ENCODE measurements around the gene ABHD2.

Gene ABHD2

DNA sequence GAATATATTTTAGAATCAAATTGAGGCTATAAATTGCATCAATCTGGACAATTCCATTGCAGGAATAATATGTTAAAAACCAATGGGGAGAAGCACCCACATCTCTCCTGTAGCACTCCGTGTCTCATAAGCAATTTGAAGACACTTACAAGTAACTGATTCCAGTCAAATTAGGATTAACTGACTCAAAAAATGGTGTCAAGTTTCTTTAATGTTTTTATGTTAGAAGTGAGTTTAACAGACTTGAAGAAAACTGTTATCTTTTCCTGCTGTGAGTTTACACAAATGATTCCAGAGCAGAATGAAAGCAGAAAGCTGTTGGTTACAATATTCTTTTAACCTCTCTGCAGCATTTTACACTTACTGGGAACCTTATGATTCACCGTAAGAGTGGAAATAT, 109.9 kb downstream of the ABHD2 start:
- no peak overlapping the region for H3K27ac ChIP-seq (ENCODE audit: low read length)
- H3F3A ChIP-seq (ENCODE audit: insufficient read depth, low read length), result no peaks in the 10 kb centered on the region
- H3K9ac ChIP-seq (ENCODE audit: low read length), result no peak overlapping the region
- no peaks in the 10 kb centered on the region for H3K27me3 ChIP-seq (replicated peaks; ENCODE audit: insufficient read depth, low read length)
- no peak overlapping the region for H3K4me2 ChIP-seq (ENCODE audit: low read depth, low read length)
- no peaks in the 10 kb centered on the region for H4K20me1 ChIP-seq (ENCODE audit: insufficient read depth, low read length)
- H3K9me2 ChIP-seq (replicated peaks; ENCODE audit: insufficient read depth, low read length), result no peaks in the 10 kb centered on the region
- no peaks in the 10 kb centered on the region; the same call in none of the 2 replicates for H3K36me3 ChIP-seq (replicated peaks; ENCODE audit: insufficient read depth, low read length)
- H3K79me2 ChIP-seq (ENCODE audit: low read length), result no peaks in the 10 kb centered on the region
- TF ChIP-seq EZH2 (optimal IDR thresholded peaks at IDR 0.05; ENCODE audit: low read depth, low read length) (no peak), EZH2phosphoT487 (IDR thresholded peaks at IDR 0.05; ENCODE audit: low read length) (no peak)
- TF ChIP-seq, protein P1, sequence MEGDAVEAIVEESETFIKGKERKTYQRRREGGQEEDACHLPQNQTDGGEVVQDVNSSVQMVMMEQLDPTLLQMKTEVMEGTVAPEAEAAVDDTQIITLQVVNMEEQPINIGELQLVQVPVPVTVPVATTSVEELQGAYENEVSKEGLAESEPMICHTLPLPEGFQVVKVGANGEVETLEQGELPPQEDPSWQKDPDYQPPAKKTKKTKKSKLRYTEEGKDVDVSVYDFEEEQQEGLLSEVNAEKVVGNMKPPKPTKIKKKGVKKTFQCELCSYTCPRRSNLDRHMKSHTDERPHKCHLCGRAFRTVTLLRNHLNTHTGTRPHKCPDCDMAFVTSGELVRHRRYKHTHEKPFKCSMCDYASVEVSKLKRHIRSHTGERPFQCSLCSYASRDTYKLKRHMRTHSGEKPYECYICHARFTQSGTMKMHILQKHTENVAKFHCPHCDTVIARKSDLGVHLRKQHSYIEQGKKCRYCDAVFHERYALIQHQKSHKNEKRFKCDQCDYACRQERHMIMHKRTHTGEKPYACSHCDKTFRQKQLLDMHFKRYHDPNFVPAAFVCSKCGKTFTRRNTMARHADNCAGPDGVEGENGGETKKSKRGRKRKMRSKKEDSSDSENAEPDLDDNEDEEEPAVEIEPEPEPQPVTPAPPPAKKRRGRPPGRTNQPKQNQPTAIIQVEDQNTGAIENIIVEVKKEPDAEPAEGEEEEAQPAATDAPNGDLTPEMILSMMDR (IDR thresholded peaks at IDR 0.05; ENCODE audit: low read length), result no peak
- DNase-seq, result no peak
- H2AFZ ChIP-seq (ENCODE audit: low read length), result no peak overlapping the region
- no peaks in the 10 kb centered on the region for H3K9me3 ChIP-seq (replicated peaks; ENCODE audit: insufficient read depth, low read length)
- no peak overlapping the region for H3K4me3 ChIP-seq (ENCODE audit: low read length)
- H3K4me1 ChIP-seq (ENCODE audit: low read length), result no peaks in the 10 kb centered on the region

DNA sequence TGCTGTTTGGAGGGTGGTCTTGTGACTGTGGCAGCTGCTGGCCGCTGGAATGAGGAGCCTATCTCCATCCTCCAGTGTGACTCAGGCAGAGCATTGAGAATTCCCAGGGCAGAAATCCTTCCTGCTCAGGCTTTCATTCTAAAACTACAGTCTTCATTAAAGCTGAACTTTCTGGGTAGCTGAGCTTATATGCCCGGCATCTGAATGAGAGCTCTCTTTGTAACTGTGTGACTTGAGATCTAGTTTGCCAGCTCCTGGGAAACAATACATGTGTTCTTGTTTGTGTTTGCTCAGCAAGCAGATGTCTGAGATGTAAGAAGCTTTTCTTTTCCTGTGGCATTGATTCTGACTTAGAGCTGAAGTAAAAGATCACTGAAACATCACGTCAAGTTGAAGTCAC, 110.7 kb downstream of the ABHD2 start:
- no peak overlapping the region for H3K27ac ChIP-seq (ENCODE audit: low read length)
- H4K20me1 ChIP-seq (ENCODE audit: insufficient read depth, low read length), result no peaks in the 10 kb centered on the region
- H3K4me3 ChIP-seq (ENCODE audit: low read length), result no peak overlapping the region
- no peaks in the 10 kb centered on the region for H3K9me2 ChIP-seq (replicated peaks; ENCODE audit: insufficient read depth, low read length)
- H3K9me3 ChIP-seq (replicated peaks; ENCODE audit: insufficient read depth, low read length), result no peaks in the 10 kb centered on the region
- no peaks in the 10 kb centered on the region for H3K79me2 ChIP-seq (ENCODE audit: low read length)
- no peaks in the 10 kb centered on the region for H3F3A ChIP-seq (ENCODE audit: insufficient read depth, low read length)
- no peak overlapping the region for H2AFZ ChIP-seq (ENCODE audit: low read length)
- TF ChIP-seq, protein P1 (IDR thresholded peaks at IDR 0.05; ENCODE audit: low read length), result no peak
- no peak for TF ChIP-seq EZH2phosphoT487 (IDR thresholded peaks at IDR 0.05; ENCODE audit: low read length)
- TF ChIP-seq EZH2 (optimal IDR thresholded peaks at IDR 0.05; ENCODE audit: low read depth, low read length), result no peak
- H3K9ac ChIP-seq (ENCODE audit: low read length), result no peak overlapping the region
- H3K27me3 ChIP-seq (replicated peaks; ENCODE audit: insufficient read depth, low read length), result no peaks in the 10 kb centered on the region
- no peak for DNase-seq
- H3K4me2 ChIP-seq (ENCODE audit: low read depth, low read length), result no peak overlapping the region
- no peaks in the 10 kb centered on the region; the same call in none of the 2 replicates for H3K36me3 ChIP-seq (replicated peaks; ENCODE audit: insufficient read depth, low read length)
- H3K4me1 ChIP-seq (ENCODE audit: low read length), result no peaks in the 10 kb centered on the region

DNA sequence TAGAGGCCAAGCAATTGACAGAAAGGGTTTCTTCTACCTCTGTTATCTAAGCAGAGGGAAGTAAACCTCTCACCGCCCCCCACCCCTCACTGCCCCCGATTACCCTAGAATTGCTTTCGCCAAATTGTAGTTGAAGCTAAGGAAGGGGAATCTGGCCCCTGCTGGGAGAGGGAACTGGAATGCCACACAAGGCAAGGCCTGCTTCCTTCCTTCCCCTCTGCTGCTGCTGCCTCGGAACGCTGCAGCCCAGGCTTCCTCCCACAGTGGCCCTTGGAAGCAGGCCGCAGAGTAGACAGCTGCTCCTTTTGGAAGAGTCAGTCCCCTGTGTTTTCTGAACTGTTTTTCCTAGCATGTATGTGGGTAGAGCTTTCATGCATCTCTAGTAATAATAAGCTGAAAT, 111.5 kb downstream of the ABHD2 start:
- Histone ChIP-seq H3K4me2 (ENCODE audit: low read depth, low read length) (no peak overlapping the region), H3K4me1 (ENCODE audit: low read length) (no peaks in the 10 kb centered on the region), H3K36me3 (replicated peaks; ENCODE audit: insufficient read depth, low read length) (no peaks in the 10 kb centered on the region; the same call in none of the 2 replicates)

More for the DNA sequence above, 111.5 kb downstream of the ABHD2 start:
- DNase-seq, result no peak
- no peak overlapping the region for H3K27ac ChIP-seq (ENCODE audit: low read length)
- H3K79me2 ChIP-seq (ENCODE audit: low read length), result no peaks in the 10 kb centered on the region
- H3K9me3 ChIP-seq (replicated peaks; ENCODE audit: insufficient read depth, low read length), result no peaks in the 10 kb centered on the region
- H3K27me3 ChIP-seq (replicated peaks; ENCODE audit: insufficient read depth, low read length), result no peaks in the 10 kb centered on the region
- H4K20me1 ChIP-seq (ENCODE audit: insufficient read depth, low read length), result no peaks in the 10 kb centered on the region
- H3K9ac ChIP-seq (ENCODE audit: low read length), result no peak overlapping the region
- no peak overlapping the region for H2AFZ ChIP-seq (ENCODE audit: low read length)
- H3K9me2 ChIP-seq (replicated peaks; ENCODE audit: insufficient read depth, low read length), result no peaks in the 10 kb centered on the region
- TF ChIP-seq, protein P1 (IDR thresholded peaks at IDR 0.05; ENCODE audit: low read length), result no peak
- H3F3A ChIP-seq (ENCODE audit: insufficient read depth, low read length), result no peaks in the 10 kb centered on the region
- no peak overlapping the region for H3K4me3 ChIP-seq (ENCODE audit: low read length)

Measured in MM.1S (cell line).